NCI-H1048 (cell line): ENCODE data around the gene MDGA2.
"Not testable (repeated sequence)": the region's sequence is repeated elsewhere in the genome, so short reads cannot be mapped to it uniquely, and the experiment has no call there.

Experiments used
- DNase-seq: peaks from one replicate; lab custom pipeline; 2025; lab: John Stamatoyannopoulos, UW

Gene MDGA2

GRCh38 chr14:47675466-47676314 lies at the start of gene MDGA2:
Gene MDGA2 (minus strand): TSS chr14:47675605.
- no peak for DNase-seq

- no peak for DNase-seq
Measured at GRCh38 chr14:47722929-47723693, 47.7 kb upstream of the MDGA2 start.

GRCh38 chr14:47720281-47720680 lies 44.9 kb upstream of the MDGA2 start:
- DNase-seq = no peak

GRCh38 chr14:47715330-47715729 lies 39.9 kb upstream of the MDGA2 start:
- no peak for DNase-seq

- no peak for DNase-seq
Measured at GRCh38 chr14:47710581-47710980, 35.2 kb upstream of the MDGA2 start.

- no peak for DNase-seq
Measured at GRCh38 chr14:47705683-47706082, 30.3 kb upstream of the MDGA2 start.

- no peak for DNase-seq
Measured at GRCh38 chr14:47691829-47692228, 16.4 kb upstream of the MDGA2 start.

- DNase-seq = no peak
Measured at GRCh38 chr14:47678993-47679392, 3.6 kb upstream of the MDGA2 start.

GRCh38 chr14:47678157-47678556 lies 2.8 kb upstream of the MDGA2 start:
- DNase-seq = no peak

- no peak for DNase-seq
Measured at GRCh38 chr14:47676315-47676617, 861 bp upstream of the MDGA2 start.

- no peak for DNase-seq
Measured at GRCh38 chr14:47674543-47675465, 601 bp downstream of the MDGA2 start.

- DNase-seq = no peak
Measured at GRCh38 chr14:47674148-47674542, 1.3 kb downstream of the MDGA2 start.

GRCh38 chr14:47665337-47666134 lies 9.9 kb downstream of the MDGA2 start:
- DNase-seq = no peak

- DNase-seq = no peak
Measured at GRCh38 chr14:47662466-47662865, 12.9 kb downstream of the MDGA2 start.

GRCh38 chr14:47660158-47660557 lies 15.2 kb downstream of the MDGA2 start:
- DNase-seq = no peak

- no peak for DNase-seq
Measured at GRCh38 chr14:47658041-47658440, 17.4 kb downstream of the MDGA2 start.

GRCh38 chr14:47657143-47657542 lies 18.3 kb downstream of the MDGA2 start:
- no peak for DNase-seq

- DNase-seq = no peak
Measured at GRCh38 chr14:47651337-47651736, 24.1 kb downstream of the MDGA2 start.

GRCh38 chr14:47637753-47638152 lies 37.7 kb downstream of the MDGA2 start:
- no peak for DNase-seq

GRCh38 chr14:47626151-47627035 lies 49.0 kb downstream of the MDGA2 start:
- no peak for DNase-seq

GRCh38 chr14:47624126-47624525 lies 51.3 kb downstream of the MDGA2 start:
- not testable (repeated sequence) for DNase-seq
